Epidermal melanocyte (primary cell): ENCODE measurements around the gene ZDHHC21.
"Not testable (repeated sequence)": the region's sequence is repeated elsewhere in the genome, so short reads cannot be mapped to it uniquely, and the experiment has no call there.

Experiments
- DNase-seq: peaks from one replicate; pipeline ENCODE4 v3.0.0; 2011; ENCODE audit warnings: low spot score; ENCODE audit not compliant: insufficient read length

Gene ZDHHC21

GRCh38 chr9:14682616-14683015 is 10.6 kb downstream of the ZDHHC21 start:
- DNase-seq = not testable (repeated sequence)

GRCh38 chr9:14678776-14679175 is 14.5 kb downstream of the ZDHHC21 start:
- DNase-seq = no peak

GRCh38 chr9:14677872-14678271 is 15.4 kb downstream of the ZDHHC21 start:
- no peak for DNase-seq

DNA sequence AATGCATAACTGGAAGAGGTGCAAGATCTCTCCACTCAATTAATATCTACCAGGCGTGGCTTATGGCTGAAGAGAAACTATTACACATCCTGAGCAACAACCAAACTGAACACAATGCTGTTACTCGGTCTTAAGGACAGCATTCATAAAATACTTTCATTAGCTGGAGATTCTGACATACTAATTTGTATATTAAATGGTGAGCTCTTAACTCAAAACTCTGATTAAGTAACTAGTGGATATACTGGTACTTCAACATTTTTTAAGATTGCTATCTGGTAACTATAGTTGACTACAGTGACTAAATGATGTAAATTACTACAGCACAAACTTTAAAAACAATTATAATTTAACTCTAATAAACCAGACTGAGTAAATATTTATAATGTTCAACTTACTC is 15.8 kb downstream of the ZDHHC21 start:
- DNase-seq = no peak

- no peak for DNase-seq
Observed at GRCh38 chr9:14674630-14675029, 18.6 kb downstream of the ZDHHC21 start.

GRCh38 chr9:14671377-14671776 is 21.9 kb downstream of the ZDHHC21 start:
- no peak for DNase-seq

- DNase-seq = no peak
Observed at GRCh38 chr9:14670718-14671117, 22.5 kb downstream of the ZDHHC21 start.

- not testable (repeated sequence) for DNase-seq
Observed at GRCh38 chr9:14664022-14664421, 29.2 kb downstream of the ZDHHC21 start.

GRCh38 chr9:14662060-14662453 is 31.2 kb downstream of the ZDHHC21 start:
- DNase-seq = no peak

GRCh38 chr9:14661421-14662059 is 31.7 kb downstream of the ZDHHC21 start:
- no peak for DNase-seq

DNA sequence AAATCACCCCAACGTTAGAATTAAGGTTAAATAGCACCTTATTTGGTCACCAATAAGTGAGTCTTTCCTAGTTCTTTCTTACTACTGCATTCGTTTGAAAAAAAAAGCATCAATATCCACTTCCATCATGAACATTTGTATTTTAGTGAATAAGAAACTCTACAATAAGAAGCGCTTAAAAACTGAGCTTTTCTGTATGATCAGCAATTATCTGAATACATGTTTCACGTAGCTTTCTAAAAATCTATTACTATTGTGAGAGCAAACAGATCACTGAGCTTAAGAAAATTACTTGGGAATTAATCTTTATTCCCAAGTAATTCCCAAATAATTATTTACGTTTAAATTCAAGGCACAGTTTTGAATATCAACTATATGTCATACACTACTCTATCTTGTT is 32.5 kb downstream of the ZDHHC21 start:
- no peak for DNase-seq

- no peak for DNase-seq
Observed at GRCh38 chr9:14654932-14655331, 38.3 kb downstream of the ZDHHC21 start.

- DNase-seq = no peak
Observed at GRCh38 chr9:14653511-14653910, 39.7 kb downstream of the ZDHHC21 start.

DNA sequence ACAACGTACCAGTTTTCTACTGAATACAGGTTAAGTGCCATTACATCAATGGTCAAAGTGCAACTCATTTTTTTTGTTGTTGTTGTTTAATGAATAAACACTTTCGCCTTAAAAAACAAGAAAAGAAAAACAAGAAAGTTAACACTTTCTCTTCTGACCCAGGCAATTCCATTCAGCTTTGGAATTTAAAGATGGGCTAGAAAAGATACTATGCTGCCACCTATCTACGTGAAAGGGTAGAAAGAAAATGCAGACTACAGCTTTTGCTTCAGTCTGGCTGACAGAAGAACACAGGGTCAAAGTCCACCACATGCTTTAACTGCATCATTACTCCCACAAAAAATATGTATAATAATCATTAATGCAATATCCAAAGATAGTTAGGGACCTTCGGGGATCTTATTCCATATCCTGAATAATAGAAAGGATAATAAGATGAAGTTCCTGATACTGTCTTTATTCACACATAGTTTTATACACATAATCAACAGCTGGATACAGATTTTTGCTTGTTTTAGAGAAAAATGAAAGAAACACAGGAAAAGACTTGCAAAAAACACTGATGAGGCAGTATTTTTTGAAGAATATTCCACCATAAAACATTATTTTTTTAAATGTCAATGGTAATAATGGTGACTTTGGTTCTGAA is 40.4 kb downstream of the ZDHHC21 start:
- DNase-seq = no peak

- no peak for DNase-seq
Observed at GRCh38 chr9:14650596-14650995, 42.6 kb downstream of the ZDHHC21 start.

DNA sequence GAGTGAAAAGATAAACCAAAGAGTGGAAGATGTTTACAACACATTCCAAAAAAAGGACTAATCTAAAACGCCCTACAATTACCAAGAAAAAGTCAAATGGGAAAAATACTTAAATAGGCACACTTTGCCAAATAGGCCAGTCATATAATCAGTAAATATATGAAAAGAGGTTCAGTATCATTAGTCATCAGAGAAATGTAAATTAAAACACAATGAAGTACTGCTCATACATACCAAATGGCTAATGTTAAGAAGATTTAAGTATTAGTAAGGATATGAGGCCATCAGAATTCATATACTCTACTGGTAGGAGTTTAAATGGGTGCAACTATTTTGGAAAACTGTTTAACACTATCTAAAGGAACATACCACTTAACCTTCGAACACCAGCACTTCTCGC is 47.6 kb downstream of the ZDHHC21 start:
- no peak for DNase-seq

DNA sequence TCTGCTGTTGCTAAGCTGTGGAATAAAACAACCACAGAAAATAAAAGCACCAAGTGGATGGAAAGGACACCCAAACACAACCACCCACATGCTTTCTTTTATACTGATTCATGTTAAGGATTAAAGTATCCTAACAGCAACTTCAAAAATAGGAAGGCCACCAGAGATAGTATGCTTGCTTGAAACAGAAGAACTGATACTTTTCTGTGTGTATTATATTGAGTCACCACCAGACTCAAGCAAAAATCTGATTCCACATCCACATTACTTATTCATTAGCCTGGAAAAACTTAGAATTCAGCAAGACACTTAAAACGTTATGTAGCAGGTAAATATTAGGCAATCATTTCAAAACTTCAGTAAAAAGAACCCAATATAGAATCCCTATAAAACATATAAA is 52.3 kb downstream of the ZDHHC21 start:
- DNase-seq = no peak

DNA sequence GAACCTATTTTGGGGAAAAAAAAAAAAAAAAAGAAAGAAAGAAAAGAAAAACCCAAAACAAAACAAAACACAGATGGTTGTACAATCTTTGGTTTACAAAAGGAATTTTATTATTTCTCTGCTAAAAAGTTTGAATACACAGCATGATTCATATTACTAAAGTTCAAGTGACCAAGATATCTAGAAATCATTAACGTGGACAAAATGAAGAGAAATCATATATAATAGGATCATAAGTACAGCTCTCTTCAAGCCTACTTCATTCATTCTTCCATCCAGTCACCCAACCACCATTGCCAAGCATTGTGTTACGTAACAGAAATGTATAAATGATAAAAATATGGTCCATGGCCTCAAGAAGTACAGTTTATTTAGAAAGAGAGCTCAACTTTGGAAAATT is 52.9 kb downstream of the ZDHHC21 start:
- no peak for DNase-seq

DNA sequence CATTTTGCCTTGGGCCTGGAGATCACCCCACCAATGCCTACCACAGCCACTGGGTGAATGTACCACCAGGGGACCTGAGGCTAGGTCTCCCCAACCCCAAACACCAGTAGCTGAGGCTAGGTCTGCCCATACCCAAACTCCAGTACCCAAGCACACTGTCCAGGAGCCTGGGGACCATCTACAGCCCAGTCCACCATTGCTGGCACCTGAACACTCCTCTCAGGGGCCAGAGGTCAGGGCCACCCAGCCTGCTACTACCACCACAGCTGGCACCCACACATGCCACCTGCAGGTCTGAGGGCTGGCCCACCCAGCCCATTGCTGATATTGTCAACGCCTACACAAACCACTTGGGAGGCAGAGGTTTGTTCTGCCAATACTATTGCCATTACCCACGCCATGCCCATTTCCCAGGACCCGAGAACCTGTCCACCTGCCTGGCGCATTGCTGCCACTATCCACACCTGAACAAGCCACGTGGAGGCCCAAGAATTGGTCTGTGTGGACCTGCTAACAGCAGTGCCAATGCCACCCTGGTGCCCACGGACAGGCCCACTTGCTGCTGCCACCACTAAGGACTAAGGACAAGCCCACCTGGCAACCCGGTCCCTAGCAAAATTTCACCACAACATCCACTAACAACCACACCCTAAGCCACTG is 59.2 kb downstream of the ZDHHC21 start:
- no peak for DNase-seq

GRCh38 chr9:14633148-14633547 is 60.1 kb downstream of the ZDHHC21 start:
- no peak for DNase-seq

DNA sequence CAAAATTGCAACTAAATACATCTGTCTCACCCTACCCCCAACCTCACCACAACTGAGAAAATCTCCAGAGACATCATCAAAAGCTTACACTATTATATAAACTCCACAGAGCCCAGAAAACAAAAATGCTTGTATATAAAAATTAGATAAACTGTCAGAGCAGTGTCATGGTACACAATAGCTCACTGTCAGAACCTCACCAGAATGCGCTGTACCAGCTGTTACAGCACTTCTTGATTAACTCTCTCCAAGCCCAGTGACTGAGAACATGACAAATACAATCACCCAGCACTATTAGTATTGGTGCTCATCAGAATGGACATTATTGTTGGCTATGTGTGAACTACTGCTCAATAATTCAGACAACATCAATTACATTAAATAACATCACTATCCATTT is 65.7 kb downstream of the ZDHHC21 start:
- DNase-seq = no peak

GRCh38 chr9:14618836-14619420 is 74.3 kb downstream of the ZDHHC21 start:
- DNase-seq = no peak
